HepG2 (cell line): ENCODE measurements around the gene PREX1. TPM values are rescaled to one million over a fixed set of nuclear protein-coding genes. Genes with fewer than 3 reads are reported as not detected.

Experiments used
- ATF7-NPFF ChIP-seq: sonication (generic); formaldehyde crosslinking; IDR thresholded peaks from 2 replicates; pipeline ENCODE4 v1.8.1; 2023; ENCODE audit warnings: mild to moderate bottlenecking, low read depth, missing genetic modification reagents, moderate library complexity
- HMG20B ChIP-seq: conservative IDR thresholded peaks from 2 replicates; pipeline ENCODE4 v1.6.1; 2016; ENCODE audit warnings: missing genetic modification reagents, missing compliant biosample characterization
- HNRNPL ChIP-seq: fragments of 200-400 bp; formaldehyde crosslinking; IDR thresholded peaks from 2 replicates; pipeline ENCODE4 v1.6.1; 2017; ENCODE audit warnings: mild to moderate bottlenecking, low read depth, low read length
- MTA3 ChIP-seq: sonication (generic); formaldehyde crosslinking; IDR thresholded peaks from 2 replicates; pipeline ENCODE4 v1.4.0; 2020; ENCODE audit warnings: missing genetic modification reagents
- RAD21 ChIP-seq: fragments of 450-650 bp; formaldehyde crosslinking; IDR thresholded peaks from 2 replicates; pipeline ENCODE4 v1.5.0; 2020; ENCODE audit warnings: mild to moderate bottlenecking
- RFXANK ChIP-seq: IDR thresholded peaks from 2 replicates; pipeline ENCODE4 v1.6.1; 2016
- TFAP4 ChIP-seq: sonication (generic); IDR thresholded peaks from 2 replicates; pipeline ENCODE4 v1.6.1; 2016; ENCODE audit warnings: low read depth, borderline replicate concordance
- YY1 ChIP-seq: IDR thresholded peaks from 2 replicates; pipeline ENCODE4 v1.6.1; 2011; ENCODE audit warnings: low read length, low read depth, moderate library complexity, mild to moderate bottlenecking; ENCODE audit not compliant: insufficient read depth, insufficient replicate concordance
- ZNF326 ChIP-seq: sonication (generic); formaldehyde crosslinking; IDR thresholded peaks from 2 replicates; pipeline ENCODE4 v1.4.0; 2020; ENCODE audit warnings: missing genetic modification reagents, borderline replicate concordance
- ZNF547 ChIP-seq: sonication (generic); formaldehyde crosslinking; IDR thresholded peaks from 2 replicates; pipeline ENCODE4 v1.5.1; 2020; ENCODE audit warnings: mild to moderate bottlenecking, missing genetic modification reagents
- ZNF550 ChIP-seq: sonication (generic); formaldehyde crosslinking; IDR thresholded peaks from 2 replicates; pipeline ENCODE4 v1.4.0; 2020; ENCODE audit warnings: mild to moderate bottlenecking, missing genetic modification reagents, borderline replicate concordance
- ZNF639 ChIP-seq: conservative IDR thresholded peaks from 2 replicates; pipeline ENCODE4 v1.6.1; 2018; ENCODE audit warnings: missing genetic modification reagents
- ZNF781 ChIP-seq: sonication (generic); formaldehyde crosslinking; IDR thresholded peaks from 2 replicates; pipeline ENCODE4 v1.5.1; 2020; ENCODE audit warnings: borderline replicate concordance, mild to moderate bottlenecking, missing genetic modification reagents; ENCODE audit errors: not compliant biosample characterization
- polyA plus RNA-seq, 8 experiments: library from polyadenylated mRNA; depleted of rRNA in 3 of 8; stranded (reverse) in 7 of 8; unstranded in 1 of 8; fragments of >200 nt; fragmentation: Illumina TruSeq in 4 of 8; extraction: Trizol in 4 of 8; gene quantifications; 2 replicates each; pipeline versions ENCODE4 v1.2.1 to v1.2.3, GENCODE V29; 2011 to 2016; ENCODE audit warnings: low read depth in 4 of 8, missing spikeins in 1 of 8, mixed read lengths in 1 of 8; ENCODE audit not compliant: insufficient read depth in 1 of 8
- total RNA-seq, 5 experiments: library from RNA; depleted of rRNA; stranded (reverse); fragments of >200 nt; fragmentation: Illumina TruSeq; extraction: Trizol; gene quantifications; 2 replicates each; pipeline ENCODE4 v1.2.3, GENCODE V29; 2016; ENCODE audit warnings: low read depth in 1 of 5

Gene PREX1
- total and polyA plus RNA-seq, 2 of the 13 experiments (the other 11 are each of a cell fraction or from before 2014, with no cell fraction given) = 0.02 to 0.04 TPM

- TF ChIP-seq TFAP4 (no peak), HNRNPL (0 out of 2 replicates have a peak, but pooled peaks have one; percentile 31), YY1 (peak; percentile 17), ZNF781 (CRISPR knock-in tag) (peak; percentile 52), ZNF639 (no peak), ZNF550 (CRISPR knock-in tag) (0 out of 2 replicates have a peak, but pooled peaks have one; percentile 40), HMG20B (CRISPR knock-in tag) (no peak), ZNF326 (CRISPR knock-in tag) (no peak), RAD21 (CRISPR knock-in tag) (peak; percentile 90), MTA3 (CRISPR knock-in tag) (no peak), ATF7-NPFF (CRISPR knock-in tag) (no peak), RFXANK (CRISPR knock-in tag) (no peak), ZNF547 (CRISPR knock-in tag) (no peak)
These were observed 192.0 kb downstream of the PREX1 start (continued) for GRCh38 chr20:48635791-48636267.
